ENCODE results near the gene KIF12.

Gene KIF12

GRCh38 chr9:114112325-114112724 is 13.2 kb upstream of the KIF12 start:
- Histone ChIP-seq H3K9ac (no peak overlapping the region), H2AFZ (no peak overlapping the region), H3K36me3 (ENCODE audit: control insufficient read depth, insufficient read depth, low read length) (no peaks in the 10 kb centered on the region), H3K9me3 (ENCODE audit: control insufficient read depth, low read length) (no peaks in the 10 kb centered on the region), H3K4me2 (ENCODE audit: low read length) (no peak overlapping the region), H3K27me3 (ENCODE audit: control insufficient read depth, insufficient read depth, low read length) (no peaks in the 10 kb centered on the region), H3K4me1 (no peaks in the 10 kb centered on the region), H3K27ac (peak overlapping the region; percentile 1), H3K4me3 (ENCODE audit: low read depth, low read length) (no peak overlapping the region), H3K79me2 (no peaks in the 10 kb centered on the region)
- no peak for TF ChIP-seq CTCF (IDR thresholded peaks at IDR 0.05)

- Histone ChIP-seq H3K4me3 (ENCODE audit: low read depth, low read length) (no peak overlapping the region), H3K27me3 (ENCODE audit: control insufficient read depth, insufficient read depth, low read length) (no peaks in the 10 kb centered on the region), H3K9me3 (ENCODE audit: control insufficient read depth, low read length) (no peaks in the 10 kb centered on the region), H3K36me3 (ENCODE audit: control insufficient read depth, insufficient read depth, low read length) (no peaks in the 10 kb centered on the region), H3K27ac (no peak overlapping the region), H3K4me1 (no peaks in the 10 kb centered on the region), H3K9ac (no peak overlapping the region), H2AFZ (no peak overlapping the region), H3K4me2 (ENCODE audit: low read length) (no peak overlapping the region), H3K79me2 (no peaks in the 10 kb centered on the region)
- TF ChIP-seq CTCF (IDR thresholded peaks at IDR 0.05) = no peak
Measured at GRCh38 chr9:114110180-114110579, 11.1 kb upstream of the KIF12 start.

GRCh38 chr9:114109124-114109523 is 10.0 kb upstream of the KIF12 start:
- H2AFZ ChIP-seq = no peak overlapping the region
- H3K4me1 ChIP-seq = no peaks in the 10 kb centered on the region
- no peak overlapping the region for H3K27ac ChIP-seq
- H3K27me3 ChIP-seq (ENCODE audit: control insufficient read depth, insufficient read depth, low read length) = no peaks in the 10 kb centered on the region
- TF ChIP-seq CTCF (IDR thresholded peaks at IDR 0.05) = no peak
- H3K4me3 ChIP-seq (ENCODE audit: low read depth, low read length) = no peak overlapping the region
- no peaks in the 10 kb centered on the region for H3K79me2 ChIP-seq
- no peak overlapping the region for H3K9ac ChIP-seq
- no peaks in the 10 kb centered on the region for H3K36me3 ChIP-seq (ENCODE audit: control insufficient read depth, insufficient read depth, low read length)
- no peaks in the 10 kb centered on the region for H3K9me3 ChIP-seq (ENCODE audit: control insufficient read depth, low read length)
- no peak overlapping the region for H3K4me2 ChIP-seq (ENCODE audit: low read length)

- no peaks in the 10 kb centered on the region for H3K4me1 ChIP-seq
- no peaks in the 10 kb centered on the region for H3K36me3 ChIP-seq (ENCODE audit: control insufficient read depth, insufficient read depth, low read length)
- H3K79me2 ChIP-seq = no peaks in the 10 kb centered on the region
- no peaks in the 10 kb centered on the region for H3K9me3 ChIP-seq (ENCODE audit: control insufficient read depth, low read length)
- no peak overlapping the region for H3K9ac ChIP-seq
- no peak overlapping the region for H3K4me2 ChIP-seq (ENCODE audit: low read length)
- no peak overlapping the region for H3K27ac ChIP-seq
- H3K27me3 ChIP-seq (ENCODE audit: control insufficient read depth, insufficient read depth, low read length) = no peaks in the 10 kb centered on the region
- peak; percentile 71 for TF ChIP-seq CTCF (IDR thresholded peaks at IDR 0.05)
- no peak overlapping the region for H2AFZ ChIP-seq
- no peak overlapping the region for H3K4me3 ChIP-seq (ENCODE audit: low read depth, low read length)
Measured at GRCh38 chr9:114108016-114108833, 9.1 kb upstream of the KIF12 start.
